GM12878 (cell line): Measurements from ENCODE around the gene UGT1A6. TPM values are rescaled to one million over a fixed set of nuclear protein-coding genes. Genes with fewer than 3 reads are reported as not detected.

Experiments used
- GATAD2B ChIP-seq: fragments of 450-650 bp; conservative IDR thresholded peaks from 2 replicates; pipeline ENCODE4 v1.6.1; 2017; ENCODE audit warnings: low read depth, mild to moderate bottlenecking, moderate library complexity
- polyA plus RNA-seq, 11 experiments: library from polyadenylated mRNA; depleted of rRNA in 4 of 11; unstranded in 6 of 11; stranded (reverse) in 5 of 11; fragments of >200 nt; fragmentation: Nextera tagmentation in 4 of 11; fragmentation: Illumina TruSeq in 1 of 11; extraction: Ambion mirVana in 4 of 11; extraction: Trizol in 1 of 11; gene quantifications; 1 replicate in 1 of 11; 2 replicates in 10 of 11; pipeline versions ENCODE4 v1.2.1 to v1.2.3, GENCODE V29; 2011 to 2016; ENCODE audit warnings: inconsistent platforms in 2 of 11, missing spikeins in 2 of 11, low read depth in 1 of 11
- total RNA-seq, 4 experiments: library from RNA; depleted of rRNA in 3 of 4; stranded (reverse); fragments of >200 nt in 3 of 4; fragmentation: Illumina TruSeq in 1 of 4; extraction: Trizol in 1 of 4; gene quantifications; 2 replicates each; pipeline versions ENCODE4 v1.2.1 to v1.2.3, GENCODE V29; 2013 to 2021

The UGT1A6 gene
- total and polyA plus RNA-seq, 10 of the 15 experiments (the other 5 are each of a cell fraction or from before 2014, with no cell fraction given): not detected

DNA sequence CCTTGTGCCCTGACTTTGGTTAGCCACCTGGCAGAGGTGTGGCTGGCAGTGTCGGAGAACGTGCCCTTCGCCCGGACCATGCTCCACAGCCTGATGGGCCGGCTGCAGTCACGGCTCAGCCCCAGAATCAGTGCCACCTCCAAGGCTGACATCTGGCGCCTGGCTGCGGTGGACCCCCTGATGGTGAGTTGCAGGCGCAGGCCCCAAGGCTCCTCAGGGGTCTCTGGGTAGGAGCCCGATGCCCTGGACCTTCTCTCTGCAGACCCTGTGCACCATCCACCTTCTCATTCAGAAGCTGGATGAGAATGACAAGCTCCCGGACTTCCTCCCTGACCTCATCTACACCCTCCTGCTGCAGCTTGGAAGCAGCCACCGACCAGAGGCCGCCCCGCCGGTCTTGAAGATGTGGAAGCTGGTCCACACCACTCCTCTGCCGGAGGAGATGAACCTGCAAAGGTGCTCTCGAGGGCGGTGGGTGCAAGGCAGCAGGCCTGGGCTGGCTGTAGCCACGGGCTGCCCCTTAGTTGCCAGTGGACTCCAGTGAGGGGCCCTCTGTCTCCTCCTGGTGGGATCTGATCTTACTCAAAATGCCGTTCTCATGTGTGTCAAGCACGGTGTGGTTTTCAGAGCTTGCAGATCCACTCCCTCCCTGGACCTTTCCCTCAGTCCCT, 129.5 kb downstream of the UGT1A6 start (continued):
- no peak for TF ChIP-seq GATAD2B
- TF ChIP-seq, all 136 proteins: peak for 0

Other genes starting within 250 kb of the UGT1A6 start
Only the 7 nearest of the 12 such genes appear.
- not detected in 2 replicates for gene UGT1A10, start 56.4 kb upstream of the UGT1A6 start, total RNA-seq (2014; rRNA removed)
- not detected in 2 replicates for gene UGT1A10, start 56.4 kb upstream of the UGT1A6 start, total RNA-seq (2014; rRNA removed; fragmentation: Illumina TruSeq; extraction: Trizol)
- 0.11 TPM in 1 of 2 replicates, not detected in the other for gene UGT1A10, start 56.4 kb upstream of the UGT1A6 start, total RNA-seq (2021)
- not detected in 2 replicates for gene UGT1A10, start 56.4 kb upstream of the UGT1A6 start, polyA plus RNA-seq (2011; rRNA removed)
- gene UGT1A10, start 56.4 kb upstream of the UGT1A6 start, polyA plus RNA-seq (2014; fragmentation: Illumina TruSeq; extraction: Trizol): not detected in 2 replicates
- not detected for gene UGT1A10, start 56.4 kb upstream of the UGT1A6 start, polyA plus RNA-seq (2014; fragmentation: Nextera tagmentation; extraction: Ambion mirVana)
- not detected in 2 replicates for gene UGT1A10, start 56.4 kb upstream of the UGT1A6 start, polyA plus RNA-seq (2014; rRNA removed)
- gene UGT1A10, start 56.4 kb upstream of the UGT1A6 start, polyA plus RNA-seq (2016; fragmentation: Nextera tagmentation; extraction: Ambion mirVana): not detected
- gene UGT1A9, start 21.0 kb upstream of the UGT1A6 start, total RNA-seq (2014; rRNA removed): not detected in 2 replicates
- gene UGT1A9, start 21.0 kb upstream of the UGT1A6 start, total RNA-seq (2014; rRNA removed; fragmentation: Illumina TruSeq; extraction: Trizol): not detected in 2 replicates
- gene UGT1A9, start 21.0 kb upstream of the UGT1A6 start, total RNA-seq (2021): not detected in 2 replicates
- not detected in 2 replicates for gene UGT1A9, start 21.0 kb upstream of the UGT1A6 start, polyA plus RNA-seq (2011; rRNA removed)
- gene UGT1A9, start 21.0 kb upstream of the UGT1A6 start, polyA plus RNA-seq (2014; fragmentation: Illumina TruSeq; extraction: Trizol): not detected in 2 replicates
- gene UGT1A9, start 21.0 kb upstream of the UGT1A6 start, polyA plus RNA-seq (2014; fragmentation: Nextera tagmentation; extraction: Ambion mirVana): not detected
- gene UGT1A9, start 21.0 kb upstream of the UGT1A6 start, polyA plus RNA-seq (2014; rRNA removed): not detected in 2 replicates
- gene UGT1A9, start 21.0 kb upstream of the UGT1A6 start, polyA plus RNA-seq (2016; fragmentation: Nextera tagmentation; extraction: Ambion mirVana): under 1 TPM in 1 of 2 experiments, not detected in 1; 0.07 TPM
- not detected in 2 replicates for gene UGT1A7, start 11.0 kb upstream of the UGT1A6 start, total RNA-seq (2014; rRNA removed)
- not detected in 2 replicates for gene UGT1A7, start 11.0 kb upstream of the UGT1A6 start, total RNA-seq (2014; rRNA removed; fragmentation: Illumina TruSeq; extraction: Trizol)
- not detected in 2 replicates for gene UGT1A7, start 11.0 kb upstream of the UGT1A6 start, total RNA-seq (2021)
- not detected in 2 replicates for gene UGT1A7, start 11.0 kb upstream of the UGT1A6 start, polyA plus RNA-seq (2011; rRNA removed)
- not detected in 2 replicates for gene UGT1A7, start 11.0 kb upstream of the UGT1A6 start, polyA plus RNA-seq (2014; fragmentation: Illumina TruSeq; extraction: Trizol)
- not detected for gene UGT1A7, start 11.0 kb upstream of the UGT1A6 start, polyA plus RNA-seq (2014; fragmentation: Nextera tagmentation; extraction: Ambion mirVana)
- not detected in 2 replicates for gene UGT1A7, start 11.0 kb upstream of the UGT1A6 start, polyA plus RNA-seq (2014; rRNA removed)
- gene UGT1A7, start 11.0 kb upstream of the UGT1A6 start, polyA plus RNA-seq (2016; fragmentation: Nextera tagmentation; extraction: Ambion mirVana): not detected
- gene UGT1A5, start 20.0 kb downstream of the UGT1A6 start, total RNA-seq (2014; rRNA removed): not detected in 2 replicates
- not detected in 2 replicates for gene UGT1A5, start 20.0 kb downstream of the UGT1A6 start, total RNA-seq (2014; rRNA removed; fragmentation: Illumina TruSeq; extraction: Trizol)
- gene UGT1A5, start 20.0 kb downstream of the UGT1A6 start, total RNA-seq (2021): not detected in 2 replicates
- not detected in 2 replicates for gene UGT1A5, start 20.0 kb downstream of the UGT1A6 start, polyA plus RNA-seq (2011; rRNA removed)
- gene UGT1A5, start 20.0 kb downstream of the UGT1A6 start, polyA plus RNA-seq (2014; fragmentation: Illumina TruSeq; extraction: Trizol): not detected in 2 replicates
- gene UGT1A5, start 20.0 kb downstream of the UGT1A6 start, polyA plus RNA-seq (2014; fragmentation: Nextera tagmentation; extraction: Ambion mirVana): not detected
- not detected in 2 replicates for gene UGT1A5, start 20.0 kb downstream of the UGT1A6 start, polyA plus RNA-seq (2014; rRNA removed)
- gene UGT1A5, start 20.0 kb downstream of the UGT1A6 start, polyA plus RNA-seq (2016; fragmentation: Nextera tagmentation; extraction: Ambion mirVana): not detected
- gene UGT1A4, start 25.8 kb downstream of the UGT1A6 start, total RNA-seq (2014; rRNA removed): not detected in 2 replicates
- not detected in 2 replicates for gene UGT1A4, start 25.8 kb downstream of the UGT1A6 start, total RNA-seq (2014; rRNA removed; fragmentation: Illumina TruSeq; extraction: Trizol)
- gene UGT1A4, start 25.8 kb downstream of the UGT1A6 start, total RNA-seq (2021): 0.21 TPM in 1 of 2 replicates, not detected in the other
- gene UGT1A4, start 25.8 kb downstream of the UGT1A6 start, polyA plus RNA-seq (2011; rRNA removed): not detected in 2 replicates
- gene UGT1A4, start 25.8 kb downstream of the UGT1A6 start, polyA plus RNA-seq (2014; fragmentation: Illumina TruSeq; extraction: Trizol): not detected in 2 replicates
- gene UGT1A4, start 25.8 kb downstream of the UGT1A6 start, polyA plus RNA-seq (2014; fragmentation: Nextera tagmentation; extraction: Ambion mirVana): not detected
- not detected in 2 replicates for gene UGT1A4, start 25.8 kb downstream of the UGT1A6 start, polyA plus RNA-seq (2014; rRNA removed)
- gene UGT1A4, start 25.8 kb downstream of the UGT1A6 start, polyA plus RNA-seq (2016; fragmentation: Nextera tagmentation; extraction: Ambion mirVana): not detected
- gene UGT1A3, start 36.2 kb downstream of the UGT1A6 start, total RNA-seq (2014; rRNA removed): not detected in 2 replicates
- gene UGT1A3, start 36.2 kb downstream of the UGT1A6 start, total RNA-seq (2014; rRNA removed; fragmentation: Illumina TruSeq; extraction: Trizol): not detected in 2 replicates
- gene UGT1A3, start 36.2 kb downstream of the UGT1A6 start, total RNA-seq (2021): not detected in 2 replicates
- not detected in 2 replicates for gene UGT1A3, start 36.2 kb downstream of the UGT1A6 start, polyA plus RNA-seq (2011; rRNA removed)
- gene UGT1A3, start 36.2 kb downstream of the UGT1A6 start, polyA plus RNA-seq (2014; fragmentation: Illumina TruSeq; extraction: Trizol): not detected in 2 replicates
- not detected for gene UGT1A3, start 36.2 kb downstream of the UGT1A6 start, polyA plus RNA-seq (2014; fragmentation: Nextera tagmentation; extraction: Ambion mirVana)
- not detected in 2 replicates for gene UGT1A3, start 36.2 kb downstream of the UGT1A6 start, polyA plus RNA-seq (2014; rRNA removed)
- not detected for gene UGT1A3, start 36.2 kb downstream of the UGT1A6 start, polyA plus RNA-seq (2016; fragmentation: Nextera tagmentation; extraction: Ambion mirVana)
- not detected in 2 replicates for gene UGT1A1, start 67.4 kb downstream of the UGT1A6 start, total RNA-seq (2014; rRNA removed)
- not detected in 2 replicates for gene UGT1A1, start 67.4 kb downstream of the UGT1A6 start, total RNA-seq (2014; rRNA removed; fragmentation: Illumina TruSeq; extraction: Trizol)
- gene UGT1A1, start 67.4 kb downstream of the UGT1A6 start, total RNA-seq (2021): not detected in 2 replicates
- gene UGT1A1, start 67.4 kb downstream of the UGT1A6 start, polyA plus RNA-seq (2011; rRNA removed): not detected in 2 replicates
- gene UGT1A1, start 67.4 kb downstream of the UGT1A6 start, polyA plus RNA-seq (2014; fragmentation: Illumina TruSeq; extraction: Trizol): not detected in 2 replicates
- gene UGT1A1, start 67.4 kb downstream of the UGT1A6 start, polyA plus RNA-seq (2014; fragmentation: Nextera tagmentation; extraction: Ambion mirVana): not detected
- gene UGT1A1, start 67.4 kb downstream of the UGT1A6 start, polyA plus RNA-seq (2014; rRNA removed): not detected in 2 replicates
- not detected for gene UGT1A1, start 67.4 kb downstream of the UGT1A6 start, polyA plus RNA-seq (2016; fragmentation: Nextera tagmentation; extraction: Ambion mirVana)